Measurements from ENCODE around the gene ZRANB2. TPM values are rescaled to one million over a fixed set of nuclear protein-coding genes. Genes with fewer than 3 reads are reported as not detected.

Gene ZRANB2
- total and polyA plus RNA-seq, 2 donors, result 101 to 119 TPM

- Histone ChIP-seq H3K9me3 (ENCODE audit: control insufficient read depth in 2 of 2, insufficient read depth in 1 of 2, low read length in 1 of 2) (no peaks in the 10 kb centered on the region), H3K27me3 (ENCODE audit: control insufficient read depth in 2 of 2, insufficient read depth in 1 of 2, low read length in 1 of 2) (peaks cover 0 to 7% of the 10 kb centered on the region in 2 donors), H3K4me1 (ENCODE audit: control insufficient read depth in 2 of 2, insufficient read depth in 2 of 2, low read length in 2 of 2) (no peaks in the 10 kb centered on the region), H3K27ac (ENCODE audit: low read depth in 1 of 2, low read length in 1 of 2) (no peak overlapping the region), H3K4me3 (ENCODE audit: low read length in 2 of 2) (no peak overlapping the region), H3K36me3 (ENCODE audit: control insufficient read depth in 2 of 2, insufficient read depth in 2 of 2, low read length in 1 of 2) (no peaks in the 10 kb centered on the region)
- DNase-seq (ENCODE audit: low read depth in 6 of 9, low spot score in 9 of 9), result no peak
These were observed 41.1 kb downstream of the ZRANB2 start for GRCh38 chr1:71039661-71040262.

GRCh38 chr1:71038942-71039341 lies 41.9 kb downstream of the ZRANB2 start:
- H3K36me3 ChIP-seq (ENCODE audit: control insufficient read depth in 2 of 2, insufficient read depth in 2 of 2, low read length in 1 of 2), result no peaks in the 10 kb centered on the region
- H3K4me1 ChIP-seq (ENCODE audit: control insufficient read depth in 2 of 2, insufficient read depth in 2 of 2, low read length in 2 of 2), result no peaks in the 10 kb centered on the region
- H3K9me3 ChIP-seq (ENCODE audit: control insufficient read depth in 2 of 2, insufficient read depth in 1 of 2, low read length in 1 of 2), result no peaks in the 10 kb centered on the region
- H3K27ac ChIP-seq (ENCODE audit: low read depth in 1 of 2, low read length in 1 of 2), result no peak overlapping the region
- no peak for DNase-seq (ENCODE audit: low read depth in 6 of 9, low spot score in 9 of 9)
- H3K4me3 ChIP-seq (ENCODE audit: low read length in 2 of 2), result no peak overlapping the region
- 84% methylated on average over 2 of the region's 2 CpGs for WGBS
- H3K27me3 ChIP-seq (ENCODE audit: control insufficient read depth in 2 of 2, insufficient read depth in 1 of 2, low read length in 1 of 2), result peaks cover 0 to 4% of the 10 kb centered on the region in 2 donors

GRCh38 chr1:71037829-71038620 lies 42.8 kb downstream of the ZRANB2 start:
- Histone ChIP-seq H3K36me3 (ENCODE audit: control insufficient read depth in 2 of 2, insufficient read depth in 2 of 2, low read length in 1 of 2) (no peaks in the 10 kb centered on the region), H3K4me3 (ENCODE audit: low read length in 2 of 2) (no peak overlapping the region), H3K27ac (ENCODE audit: low read depth in 1 of 2, low read length in 1 of 2) (no peak overlapping the region), H3K27me3 (ENCODE audit: control insufficient read depth in 2 of 2, insufficient read depth in 1 of 2, low read length in 1 of 2) (no peaks in the 10 kb centered on the region), H3K9me3 (ENCODE audit: control insufficient read depth in 2 of 2, insufficient read depth in 1 of 2, low read length in 1 of 2) (no peaks in the 10 kb centered on the region), H3K4me1 (ENCODE audit: control insufficient read depth in 2 of 2, insufficient read depth in 2 of 2, low read length in 2 of 2) (no peaks in the 10 kb centered on the region)
- DNase-seq (ENCODE audit: low read depth in 6 of 9, low spot score in 9 of 9), result no peak
- 90% methylated on average over 2 of the region's 2 CpGs for WGBS

- Histone ChIP-seq H3K4me3 (ENCODE audit: low read length in 2 of 2) (no peak overlapping the region), H3K36me3 (ENCODE audit: control insufficient read depth in 2 of 2, insufficient read depth in 2 of 2, low read length in 1 of 2) (no peaks in the 10 kb centered on the region), H3K27me3 (ENCODE audit: control insufficient read depth in 2 of 2, insufficient read depth in 1 of 2, low read length in 1 of 2) (no peaks in the 10 kb centered on the region), H3K4me1 (ENCODE audit: control insufficient read depth in 2 of 2, insufficient read depth in 2 of 2, low read length in 2 of 2) (no peaks in the 10 kb centered on the region), H3K9me3 (ENCODE audit: control insufficient read depth in 2 of 2, insufficient read depth in 1 of 2, low read length in 1 of 2) (no peaks in the 10 kb centered on the region), H3K27ac (ENCODE audit: low read depth in 1 of 2, low read length in 1 of 2) (no peak overlapping the region)
- no peak for DNase-seq (ENCODE audit: low read depth in 6 of 9, low spot score in 9 of 9)
- 99% methylated on average over 9 of the region's 9 CpGs for WGBS
These were observed 43.8 kb downstream of the ZRANB2 start for GRCh38 chr1:71037066-71037465.

GRCh38 chr1:71033136-71033535 lies 47.7 kb downstream of the ZRANB2 start:
- WGBS, result 98% methylated on average over 1 of the region's 1 CpG
- no peak for DNase-seq (ENCODE audit: low read depth in 6 of 9, low spot score in 9 of 9)
- H3K9me3 ChIP-seq (ENCODE audit: control insufficient read depth in 2 of 2, insufficient read depth in 1 of 2, low read length in 1 of 2), result no peaks in the 10 kb centered on the region
- H3K27me3 ChIP-seq (ENCODE audit: control insufficient read depth in 2 of 2, insufficient read depth in 1 of 2, low read length in 1 of 2), result no peaks in the 10 kb centered on the region
- H3K4me3 ChIP-seq (ENCODE audit: low read length in 2 of 2), result no peak overlapping the region
- H3K27ac ChIP-seq (ENCODE audit: low read depth in 1 of 2, low read length in 1 of 2), result no peak overlapping the region
- no peaks in the 10 kb centered on the region for H3K4me1 ChIP-seq (ENCODE audit: control insufficient read depth in 2 of 2, insufficient read depth in 2 of 2, low read length in 2 of 2)
- H3K36me3 ChIP-seq (ENCODE audit: control insufficient read depth in 2 of 2, insufficient read depth in 2 of 2, low read length in 1 of 2), result no peaks in the 10 kb centered on the region

GRCh38 chr1:71031426-71031825 lies 49.4 kb downstream of the ZRANB2 start:
- DNase-seq (ENCODE audit: low read depth in 6 of 9, low spot score in 9 of 9), result no peak
- Histone ChIP-seq H3K27me3 (ENCODE audit: control insufficient read depth in 2 of 2, insufficient read depth in 1 of 2, low read length in 1 of 2) (no peaks in the 10 kb centered on the region), H3K36me3 (ENCODE audit: control insufficient read depth in 2 of 2, insufficient read depth in 2 of 2, low read length in 1 of 2) (no peaks in the 10 kb centered on the region), H3K27ac (ENCODE audit: low read depth in 1 of 2, low read length in 1 of 2) (no peak overlapping the region), H3K4me1 (ENCODE audit: control insufficient read depth in 2 of 2, insufficient read depth in 2 of 2, low read length in 2 of 2) (no peaks in the 10 kb centered on the region), H3K4me3 (ENCODE audit: low read length in 2 of 2) (no peak overlapping the region), H3K9me3 (ENCODE audit: control insufficient read depth in 2 of 2, insufficient read depth in 1 of 2, low read length in 1 of 2) (no peaks in the 10 kb centered on the region)

- Histone ChIP-seq H3K27me3 (ENCODE audit: control insufficient read depth in 2 of 2, insufficient read depth in 1 of 2, low read length in 1 of 2) (no peaks in the 10 kb centered on the region), H3K36me3 (ENCODE audit: control insufficient read depth in 2 of 2, insufficient read depth in 2 of 2, low read length in 1 of 2) (no peaks in the 10 kb centered on the region), H3K4me1 (ENCODE audit: control insufficient read depth in 2 of 2, insufficient read depth in 2 of 2, low read length in 2 of 2) (no peaks in the 10 kb centered on the region), H3K9me3 (ENCODE audit: control insufficient read depth in 2 of 2, insufficient read depth in 1 of 2, low read length in 1 of 2) (no peaks in the 10 kb centered on the region), H3K4me3 (ENCODE audit: low read length in 2 of 2) (no peak overlapping the region), H3K27ac (ENCODE audit: low read depth in 1 of 2, low read length in 1 of 2) (no peak overlapping the region)
- 98% methylated on average over 1 of the region's 1 CpG for WGBS
- DNase-seq (ENCODE audit: low read depth in 6 of 9, low spot score in 9 of 9), result no peak
These were observed 50.8 kb downstream of the ZRANB2 start for GRCh38 chr1:71030026-71030425.

- H3K4me3 ChIP-seq (ENCODE audit: low read length in 2 of 2), result no peak overlapping the region
- WGBS, result 99% methylated on average over 1 of the region's 1 CpG
- no peaks in the 10 kb centered on the region for H3K4me1 ChIP-seq (ENCODE audit: control insufficient read depth in 2 of 2, insufficient read depth in 2 of 2, low read length in 2 of 2)
- no peak overlapping the region for H3K27ac ChIP-seq (ENCODE audit: low read depth in 1 of 2, low read length in 1 of 2)
- no peaks in the 10 kb centered on the region for H3K9me3 ChIP-seq (ENCODE audit: control insufficient read depth in 2 of 2, insufficient read depth in 1 of 2, low read length in 1 of 2)
- DNase-seq (ENCODE audit: low read depth in 6 of 9, low spot score in 9 of 9), result no peak
- no peaks in the 10 kb centered on the region for H3K36me3 ChIP-seq (ENCODE audit: control insufficient read depth in 2 of 2, insufficient read depth in 2 of 2, low read length in 1 of 2)
- no peaks in the 10 kb centered on the region for H3K27me3 ChIP-seq (ENCODE audit: control insufficient read depth in 2 of 2, insufficient read depth in 1 of 2, low read length in 1 of 2)
These were observed 51.9 kb downstream of the ZRANB2 start for GRCh38 chr1:71028981-71029380.

- Histone ChIP-seq H3K9me3 (ENCODE audit: control insufficient read depth in 2 of 2, insufficient read depth in 1 of 2, low read length in 1 of 2) (no peaks in the 10 kb centered on the region), H3K36me3 (ENCODE audit: control insufficient read depth in 2 of 2, insufficient read depth in 2 of 2, low read length in 1 of 2) (no peaks in the 10 kb centered on the region), H3K4me1 (ENCODE audit: control insufficient read depth in 2 of 2, insufficient read depth in 2 of 2, low read length in 2 of 2) (no peaks in the 10 kb centered on the region), H3K27ac (ENCODE audit: low read depth in 1 of 2, low read length in 1 of 2) (no peak overlapping the region), H3K4me3 (ENCODE audit: low read length in 2 of 2) (no peak overlapping the region), H3K27me3 (ENCODE audit: control insufficient read depth in 2 of 2, insufficient read depth in 1 of 2, low read length in 1 of 2) (no peaks in the 10 kb centered on the region)
- no peak for DNase-seq (ENCODE audit: low read depth in 6 of 9, low spot score in 9 of 9)
- 93% methylated on average over 7 of the region's 7 CpGs for WGBS
These were observed 52.8 kb downstream of the ZRANB2 start for GRCh38 chr1:71027991-71028390.

All from thymus (tissue), 11 donors.